ENCODE results near the gene CAB39L. TPM values are rescaled to one million over a fixed set of nuclear protein-coding genes. Genes with fewer than 3 reads are reported as not detected.

CAB39L gene
- total and polyA plus RNA-seq, 2 experiments from 2014 or later: 3.3 to 4.4 TPM

DNA sequence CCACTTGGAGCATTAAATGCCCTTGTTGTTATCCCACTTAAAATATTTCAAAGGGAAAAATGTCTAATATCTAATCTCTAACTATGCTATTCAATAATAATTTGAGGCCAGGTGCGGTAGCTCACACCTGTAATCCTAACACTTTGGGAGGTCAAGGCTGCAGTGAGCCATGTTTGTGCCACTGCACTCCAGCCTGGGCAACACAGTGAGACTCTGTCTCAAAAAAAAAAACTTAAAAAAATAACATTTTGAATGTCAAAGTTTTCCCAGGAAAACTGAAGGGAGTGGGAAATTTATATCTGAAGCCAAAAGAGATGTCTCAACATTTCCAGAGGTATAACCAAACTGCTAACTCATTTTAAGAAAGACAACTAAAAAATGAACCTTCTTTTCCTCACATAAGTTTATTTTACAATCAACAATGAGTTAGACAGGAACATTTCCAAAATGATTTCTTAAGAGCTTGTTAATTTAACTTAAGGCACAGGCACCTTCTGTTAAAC, 47.9 kb downstream of the CAB39L start (continued):
- no peak for TF ChIP-seq REST (IDR thresholded peaks at IDR 0.05; ENCODE audit: unreplicated experiment)
- no peak for TF ChIP-seq STAT1 (IDR thresholded peaks at IDR 0.05; ENCODE audit: unreplicated experiment)
- TF ChIP-seq, protein P1, sequence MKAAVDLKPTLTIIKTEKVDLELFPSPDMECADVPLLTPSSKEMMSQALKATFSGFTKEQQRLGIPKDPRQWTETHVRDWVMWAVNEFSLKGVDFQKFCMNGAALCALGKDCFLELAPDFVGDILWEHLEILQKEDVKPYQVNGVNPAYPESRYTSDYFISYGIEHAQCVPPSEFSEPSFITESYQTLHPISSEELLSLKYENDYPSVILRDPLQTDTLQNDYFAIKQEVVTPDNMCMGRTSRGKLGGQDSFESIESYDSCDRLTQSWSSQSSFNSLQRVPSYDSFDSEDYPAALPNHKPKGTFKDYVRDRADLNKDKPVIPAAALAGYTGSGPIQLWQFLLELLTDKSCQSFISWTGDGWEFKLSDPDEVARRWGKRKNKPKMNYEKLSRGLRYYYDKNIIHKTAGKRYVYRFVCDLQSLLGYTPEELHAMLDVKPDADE (IDR thresholded peaks at IDR 0.05): no peak
- no peak for TF ChIP-seq NANOG (IDR thresholded peaks at IDR 0.05; ENCODE audit: borderline replicate concordance)

DNA sequence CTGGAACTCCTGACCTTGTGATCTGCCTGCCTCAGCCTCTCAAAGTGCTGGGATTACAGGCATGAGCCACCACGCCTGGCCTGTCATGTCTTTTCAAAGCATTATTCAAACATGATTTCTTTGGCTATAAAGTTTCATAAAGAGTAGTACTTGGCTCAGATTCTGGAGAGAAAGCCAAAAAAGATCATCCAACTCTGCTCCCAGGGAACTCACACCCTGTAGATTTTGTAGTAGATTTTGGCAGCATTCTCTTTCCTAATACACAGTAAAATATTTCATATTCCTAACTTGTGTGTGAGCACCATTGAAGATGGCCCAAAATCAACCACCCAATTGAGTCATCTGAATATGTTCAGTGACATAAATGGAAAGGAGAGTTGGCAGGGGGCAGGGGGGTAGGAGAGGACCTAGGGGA, 48.4 kb downstream of the CAB39L start:
- no peaks in the 10 kb centered on the region for H3K36me3 ChIP-seq (ENCODE audit: insufficient read depth)
- Mint-ChIP-seq H3K4me3 (no peak overlapping the region), H3K27ac (no peak overlapping the region), H3K36me3 (ENCODE audit: low read depth) (no peaks in the 10 kb centered on the region), H3K4me1 (no peaks in the 10 kb centered on the region), H3K9me3 (no peaks in the 10 kb centered on the region), H3K27me3 (ENCODE audit: insufficient read depth, low read depth, poor library complexity) (no peaks in the 10 kb centered on the region)
- H3K4me1 ChIP-seq (ENCODE audit: insufficient read depth): no peaks in the 10 kb centered on the region
- ATAC-seq: no peak
- no peaks in the 10 kb centered on the region for H3F3A ChIP-seq (replicated peaks; ENCODE audit: low read depth)
- H3K4me3 ChIP-seq: no peak overlapping the region
- no peaks in the 10 kb centered on the region for H3K9me2 ChIP-seq (ENCODE audit: insufficient read depth)
- no peaks in the 10 kb centered on the region for H3K27me3 ChIP-seq (ENCODE audit: insufficient read depth)
- no peak overlapping the region for H3K4me2 ChIP-seq
- no peak overlapping the region for H2AFZ ChIP-seq
- H3K27ac ChIP-seq (ENCODE audit: low read depth): no peak overlapping the region
- no peaks in the 10 kb centered on the region for H4K20me1 ChIP-seq (replicated peaks; ENCODE audit: insufficient read depth)
- H3K79me2 ChIP-seq (replicated peaks; ENCODE audit: insufficient read depth): no peaks in the 10 kb centered on the region
- no peak for TF ChIP-seq NANOG (IDR thresholded peaks at IDR 0.05; ENCODE audit: borderline replicate concordance)
- TF ChIP-seq JUNB (IDR thresholded peaks at IDR 0.05; ENCODE audit: unreplicated experiment): no peak
- no peak for TF ChIP-seq ZNF114 (CRISPR knock-in tag; IDR thresholded peaks at IDR 0.05)
- no peak for TF ChIP-seq EZH2phosphoT487 (IDR thresholded peaks at IDR 0.05; ENCODE audit: unreplicated experiment)
- TF ChIP-seq CTCF (conservative IDR thresholded peaks at IDR 0.05; ENCODE audit: low read depth in 2 of 2): no peak
- no peak for DNase-seq (ENCODE audit: low spot score)

Measured in GM23338 (cell line).